H1 (cell line): ENCODE data around the gene GRID1. TPM values are rescaled to one million over a fixed set of nuclear protein-coding genes. Genes with fewer than 3 reads are reported as not detected.

ENCODE experiments used
- CTCF ChIA-PET: fragments of 300-600 bp; sonication (Branson Sonifier 250); formaldehyde crosslinking; loops from one replicate; lab custom pipeline; 2021; ENCODE audit not compliant: partially characterized antibody; lab: Charles Lee
- POLR2A ChIA-PET: fragments of 300-600 bp; sonication (Branson Sonifier 250); formaldehyde crosslinking; loops from one replicate; lab custom pipeline; 2021; ENCODE audit warnings: inconsistent platforms; ENCODE audit not compliant: partially characterized antibody; lab: Charles Lee
- DNase-seq, 2 experiments: peaks; one replicate each; pipeline versions ENCODE4 v3.0.0 to v3.0.0-alpha.2; 2010 to 2022; ENCODE audit warnings: low spot score in 2 of 2, low read depth in 1 of 2, mixed read lengths in 1 of 2
- FAIRE-seq: peaks from 2 replicates; lab custom pipeline; 2011; peaks lifted over from hg19 to GRCh38; lab: Jason Lieb, UNC
- H2AFZ ChIP-seq: 2 replicates; pipeline ENCODE4 v1.8.1; 2012; ENCODE audit warnings: low read length, inconsistent platforms
- H2AK5ac ChIP-seq: 2 replicates; pipeline ENCODE4 v1.6.1; 2013; ENCODE audit warnings: low read depth, low read length
- H2BK120ac ChIP-seq: replicated peaks from 2 replicates; pipeline ENCODE3; 2013; ENCODE audit warnings: low read depth, low read length, inconsistent platforms
- H2BK12ac ChIP-seq: 2 replicates; pipeline ENCODE4 v1.6.1; 2013; ENCODE audit warnings: low read depth, low read length
- H2BK15ac ChIP-seq: 2 replicates; pipeline ENCODE4 v1.6.1; 2013; ENCODE audit warnings: low read length
- H2BK20ac ChIP-seq: 2 replicates; pipeline ENCODE4 v1.6.1; 2013; ENCODE audit warnings: low read length
- H2BK5ac ChIP-seq: 2 replicates; pipeline ENCODE4 v1.6.1; 2013; ENCODE audit warnings: low read depth, low read length
- H3K14ac ChIP-seq: 2 replicates; pipeline ENCODE4 v1.6.1; 2013; ENCODE audit warnings: inconsistent platforms; ENCODE audit not compliant: insufficient read length
- H3K18ac ChIP-seq: 2 replicates; pipeline ENCODE4 v1.6.1; 2013; ENCODE audit warnings: low read length; ENCODE audit errors: extremely low read depth
- H3K23ac ChIP-seq: 2 replicates; pipeline ENCODE4 v1.6.1; 2013; ENCODE audit warnings: inconsistent platforms; ENCODE audit not compliant: insufficient read length
- H3K23me2 ChIP-seq: 2 replicates; pipeline ENCODE4 v1.6.1; 2013; ENCODE audit warnings: low read depth, low read length
- H3K27ac ChIP-seq: 2 replicates; pipeline ENCODE4 v1.6.1; 2011; ENCODE audit warnings: low read depth, low read length, inconsistent platforms
- H3K27me3 ChIP-seq, 4 experiments: replicated peaks in 1 of 4; 1 replicate in 1 of 4; 2 replicates in 3 of 4; pipeline versions ENCODE4 v1.6.1 to v1.8.1; 2011 to 2013; ENCODE audit warnings: low read length in 3 of 4, mild to moderate bottlenecking in 3 of 4, inconsistent platforms in 2 of 4, mixed read lengths in 2 of 4, moderate library complexity in 1 of 4; ENCODE audit not compliant: control insufficient read depth in 3 of 4, insufficient read depth in 3 of 4; ENCODE audit errors: extremely low read depth in 1 of 4
- H3K36me3 ChIP-seq, 4 experiments: 2 replicates each; pipeline versions ENCODE4 v1.6.1 to v1.8.1; 2011 to 2013; ENCODE audit warnings: mild to moderate bottlenecking in 4 of 4, low read length in 3 of 4, moderate library complexity in 2 of 4, control low read depth in 1 of 4, inconsistent platforms in 1 of 4; ENCODE audit not compliant: insufficient read depth in 4 of 4, control insufficient read depth in 2 of 4
- H3K4ac ChIP-seq: replicated peaks from 2 replicates; pipeline ENCODE3; 2013; ENCODE audit warnings: low read length, low read depth, mixed read lengths, inconsistent platforms; ENCODE audit not compliant: insufficient read length
- H3K4me1 ChIP-seq, 4 experiments: replicated peaks in 1 of 4; 1 replicate in 1 of 4; 2 replicates in 3 of 4; pipeline versions ENCODE4 v1.6.1 to v1.8.1; 2011 to 2013; ENCODE audit warnings: low read length in 3 of 4, inconsistent platforms in 2 of 4, mixed read lengths in 1 of 4; ENCODE audit not compliant: insufficient read depth in 4 of 4, control insufficient read depth in 3 of 4
- H3K4me2 ChIP-seq, 2 experiments: 2 replicates each; pipeline versions ENCODE4 v1.6.1 to v1.8.1; 2011 to 2013; ENCODE audit warnings: low read depth in 2 of 2, low read length in 2 of 2, control low read depth in 1 of 2, inconsistent platforms in 1 of 2, mild to moderate bottlenecking in 1 of 2; ENCODE audit not compliant: insufficient read depth in 1 of 2
- H3K4me3 ChIP-seq, 4 experiments: fragments of 200-600, 300-600 bp in 1 of 4; sonication (generic), shearing (Covaris generic), sonication (Bioruptor Twin) in 1 of 4; 2 replicates each; pipeline versions ENCODE4 v1.5.1 to v1.8.1; 2011 to 2016; ENCODE audit warnings: low read length in 4 of 4, low read depth in 3 of 4, control low read depth in 2 of 4, inconsistent platforms in 2 of 4, mild to moderate bottlenecking in 2 of 4, mixed read lengths in 1 of 4, moderate library complexity in 1 of 4; ENCODE audit not compliant: insufficient read depth in 2 of 4; ENCODE audit errors: extremely low read depth in 1 of 4
- H3K56ac ChIP-seq: replicated peaks from 2 replicates; pipeline ENCODE3; 2013; ENCODE audit warnings: low read depth, mild to moderate bottlenecking, mixed read lengths, low read length, inconsistent platforms; ENCODE audit not compliant: insufficient read length
- H3K79me1 ChIP-seq: 2 replicates; pipeline ENCODE4 v1.6.1; 2013; ENCODE audit warnings: low read depth, low read length, control low read depth
- H3K79me2 ChIP-seq, 2 experiments: 2 replicates each; pipeline versions ENCODE4 v1.6.1 to v1.8.1; 2012 to 2013; ENCODE audit warnings: low read length in 2 of 2, mild to moderate bottlenecking in 2 of 2, inconsistent platforms in 1 of 2; ENCODE audit not compliant: insufficient read depth in 2 of 2, control insufficient read depth in 1 of 2
- H3K9ac ChIP-seq, 4 experiments: replicated peaks in 1 of 4; 1 replicate in 1 of 4; 2 replicates in 3 of 4; pipeline versions ENCODE4 v1.6.1 to v1.8.1; 2011 to 2013; ENCODE audit warnings: low read depth in 3 of 4, low read length in 3 of 4, control low read depth in 2 of 4, mild to moderate bottlenecking in 2 of 4, moderate library complexity in 2 of 4, inconsistent platforms in 1 of 4; ENCODE audit errors: extremely low read depth in 1 of 4
- H3K9me3 ChIP-seq, 2 experiments: 2 replicates each; pipeline versions ENCODE4 v1.6.1 to v1.8.1; 2012 to 2013; ENCODE audit warnings: mild to moderate bottlenecking in 2 of 2, moderate library complexity in 2 of 2, control low read depth in 1 of 2, inconsistent platforms in 1 of 2, low read depth in 1 of 2, low read length in 1 of 2, mixed read lengths in 1 of 2; ENCODE audit not compliant: insufficient read depth in 2 of 2
- H4K20me1 ChIP-seq, 2 experiments: replicated peaks in 1 of 2; 2 replicates each; pipeline versions ENCODE3 to v1.8.1; 2011 to 2013; ENCODE audit warnings: inconsistent platforms in 2 of 2, low read length in 2 of 2, mild to moderate bottlenecking in 1 of 2; ENCODE audit not compliant: insufficient read depth in 2 of 2, control insufficient read depth in 1 of 2
- H4K5ac ChIP-seq: 2 replicates; pipeline ENCODE4 v1.6.1; 2013; ENCODE audit warnings: low read length, low read depth, mixed read lengths, inconsistent platforms; ENCODE audit not compliant: insufficient read length
- H4K8ac ChIP-seq: 2 replicates; pipeline ENCODE4 v1.8.0; 2013; ENCODE audit warnings: mild to moderate bottlenecking, moderate library complexity, low read length, inconsistent platforms; ENCODE audit not compliant: insufficient read depth; ENCODE audit errors: extremely low read depth
- H4K91ac ChIP-seq: replicated peaks from 2 replicates; pipeline ENCODE3; 2013; ENCODE audit warnings: low read length, mixed read lengths, inconsistent platforms; ENCODE audit not compliant: insufficient read length
- BCL11A ChIP-seq, 2 experiments: IDR thresholded peaks; one replicate each; pipeline ENCODE4 v1.6.1; 2011; ENCODE audit warnings: low read depth in 2 of 2, low read length in 2 of 2, mild to moderate bottlenecking in 2 of 2
- CHD2 ChIP-seq: IDR thresholded peaks from 2 replicates; pipeline ENCODE4 v1.6.1; 2012; ENCODE audit warnings: low read length, improper control_type of control experiment
- FOSL1 ChIP-seq: IDR thresholded peaks from 2 replicates; pipeline ENCODE4 v1.6.1; 2011; ENCODE audit warnings: mild to moderate bottlenecking, low read depth, low read length, moderate library complexity; ENCODE audit not compliant: insufficient read depth
- HDAC6 ChIP-seq: IDR thresholded peaks from one replicate; pipeline ENCODE4 v1.7.1; 2012; ENCODE audit warnings: low read depth, mild to moderate bottlenecking, inconsistent platforms, low read length, moderate library complexity
- KDM4A ChIP-seq: IDR thresholded peaks from one replicate; pipeline ENCODE4 v1.7.1; 2012; ENCODE audit warnings: low read depth, mild to moderate bottlenecking, moderate library complexity, low read length, inconsistent platforms; ENCODE audit not compliant: severe bottlenecking
- KDM5A ChIP-seq: fragments of 200-600 bp; IDR thresholded peaks from 2 replicates; pipeline ENCODE4 v1.7.1; 2012; ENCODE audit warnings: mild to moderate bottlenecking, low read length, inconsistent platforms, mixed read lengths
- MAFK ChIP-seq: IDR thresholded peaks from 2 replicates; pipeline ENCODE4 v1.6.1; 2012; ENCODE audit warnings: low read depth, mild to moderate bottlenecking, improper control_type of control experiment, low read length
- NANOG ChIP-seq: IDR thresholded peaks from 2 replicates; pipeline ENCODE4 v1.6.1; 2011; ENCODE audit warnings: low read length, low read depth, mild to moderate bottlenecking, inconsistent platforms; ENCODE audit not compliant: insufficient read depth, poor library complexity, severe bottlenecking
- NRF1 ChIP-seq: IDR thresholded peaks from 2 replicates; pipeline ENCODE4 v1.6.1; 2011; ENCODE audit warnings: mild to moderate bottlenecking, low read depth, low read length, improper control_type of control experiment
- POLR2A ChIP-seq, 2 experiments: IDR thresholded peaks; 1 replicate in 1 of 2; 2 replicates in 1 of 2; pipeline ENCODE4 v1.6.1; 2011; ENCODE audit warnings: low read depth in 2 of 2, low read length in 2 of 2, mild to moderate bottlenecking in 2 of 2; ENCODE audit errors: control extremely low read depth in 1 of 2
- RFX5 ChIP-seq: IDR thresholded peaks from 2 replicates; pipeline ENCODE4 v1.6.1; 2011; ENCODE audit warnings: low read depth, low read length, improper control_type of control experiment, borderline replicate concordance
- SP2 ChIP-seq: IDR thresholded peaks from 2 replicates; pipeline ENCODE4 v1.6.1; 2012; ENCODE audit warnings: mild to moderate bottlenecking, low read length, inconsistent platforms
- SRF ChIP-seq: IDR thresholded peaks from 2 replicates; pipeline ENCODE4 v1.6.1; 2011; ENCODE audit warnings: mild to moderate bottlenecking, low read depth, low read length, moderate library complexity
- TCF12 ChIP-seq: IDR thresholded peaks from 2 replicates; pipeline ENCODE4 v1.6.1; 2011; ENCODE audit warnings: low read depth, mild to moderate bottlenecking, low read length
- WGBS, 2 experiments: shearing (Covaris generic) in 1 of 2; methylation state at CpG; one replicate each; pipeline versions ENCODE4 v1.1.6 to v1.1.7; 2013 to 2015; ENCODE audit warnings: low lambda C conversion rate in 2 of 2, mixed read lengths in 2 of 2, inconsistent platforms in 1 of 2, low coverage in 1 of 2, missing lambda C conversion rate in 1 of 2; ENCODE audit not compliant: insufficient replicate concordance in 2 of 2, insufficient coverage in 1 of 2, insufficient read length in 1 of 2; ENCODE audit errors: extremely low coverage in 1 of 2, missing lambda C conversion rate in 1 of 2; 5-methylcytosine and 5-hydroxymethylcytosine counted together
- polyA plus RNA-seq, 7 experiments: library from polyadenylated mRNA; depleted of rRNA in 3 of 7; stranded (reverse) in 5 of 7; unstranded in 2 of 7; fragments of >200 nt in 5 of 7; fragments of 200-250 nt in 2 of 7; gene quantifications; 1 replicate in 5 of 7; 2 replicates in 1 of 7; 4 replicates in 1 of 7; pipeline versions ENCODE4 v1.2.1 to v1.2.3, GENCODE V29; 2011 to 2013; ENCODE audit warnings: missing spikeins in 2 of 7, mixed read lengths in 2 of 7
- total RNA-seq: library from RNA; stranded (reverse); fragmentation: NEBNext Ultra II Directional; extraction: Animal tissue kit (Norgen Biotek cat#: 25700); gene quantifications from 2 replicates; pipeline ENCODE4 v1.2.1, GENCODE V29; 2021
- TF ChIP-seq, protein P1 (sequence below): IDR thresholded peaks from 2 replicates; pipeline ENCODE4 v1.6.1; 2011; ENCODE audit warnings: low read depth, mild to moderate bottlenecking, low read length; ENCODE audit not compliant: insufficient read depth

The GRID1 gene
- total and polyA plus RNA-seq, 2 of the 8 experiments (the other 6 are each of a cell fraction or from before 2014, with no cell fraction given): 0.22 to 0.30 TPM

DNA sequence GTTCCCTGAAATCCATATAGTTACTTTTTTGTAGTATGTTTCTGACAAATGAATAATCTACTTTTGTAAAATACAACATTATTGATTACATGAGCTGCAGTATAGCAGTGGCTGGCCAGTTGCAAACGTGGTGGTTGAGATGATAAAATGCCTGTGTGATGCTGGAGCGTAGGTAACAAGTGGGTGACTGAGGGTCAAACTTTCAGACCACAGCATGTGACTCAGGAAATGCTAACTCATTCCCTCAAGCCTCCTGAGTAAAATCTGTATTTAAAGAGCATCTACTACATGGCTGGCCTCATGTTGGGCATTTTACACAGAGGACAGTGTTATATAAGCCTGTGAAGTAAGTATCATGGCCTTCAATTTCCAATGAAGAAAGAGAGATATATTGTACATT is 585.2 kb downstream of the GRID1 start:
- H3K36me3 ChIP-seq: no peaks in the 10 kb centered on the region; a peak in 1 of 8 replicates
- no peak for FAIRE-seq
- H3K23ac ChIP-seq: no peak overlapping the region
- peaks cover 0 to 3% of the 10 kb centered on the region in 2 experiments for H4K20me1 ChIP-seq
- H3K79me2 ChIP-seq: no peaks in the 10 kb centered on the region
- no peak overlapping the region for H3K56ac ChIP-seq
- ChIA-PET POLR2A (no interaction called here), CTCF (no interaction called here)
- no peak overlapping the region for H3K14ac ChIP-seq
- no peak overlapping the region for H2AFZ ChIP-seq
- no peak overlapping the region for H2BK15ac ChIP-seq
- no peak overlapping the region for H3K4me2 ChIP-seq
- H2BK20ac ChIP-seq: no peak overlapping the region
- no peak overlapping the region for H2AK5ac ChIP-seq
- H3K27ac ChIP-seq: no peak overlapping the region
- no peaks in the 10 kb centered on the region for H3K27me3 ChIP-seq
- no peak overlapping the region for H3K4me3 ChIP-seq
- DNase-seq: no peak
- H3K9me3 ChIP-seq: no peaks in the 10 kb centered on the region
- WGBS, 2 experiments: 92% methylated on average over 2 of the region's 2 CpGs; no CpG with 5 or more reads in 1 of the 2 experiments
- H3K23me2 ChIP-seq: peaks cover 3% of the 10 kb centered on the region; the same call in 1 of the 2 replicates
- H3K4me1 ChIP-seq: no peaks in the 10 kb centered on the region
- no peaks in the 10 kb centered on the region for H3K79me1 ChIP-seq
- no peak overlapping the region for H3K9ac ChIP-seq
- no peak overlapping the region for H3K18ac ChIP-seq
- no peak overlapping the region for H2BK12ac ChIP-seq
- H2BK120ac ChIP-seq: no peak overlapping the region
- H4K5ac ChIP-seq: no peak overlapping the region
- H4K8ac ChIP-seq: no peak overlapping the region
- no peak overlapping the region for H2BK5ac ChIP-seq
- no peak overlapping the region for H3K4ac ChIP-seq
- H4K91ac ChIP-seq: no peak overlapping the region
- no peak for TF ChIP-seq KDM5A
- no peak for TF ChIP-seq CHD2
- TF ChIP-seq FOSL1: no peak
- no peak for TF ChIP-seq HDAC6
- TF ChIP-seq BCL11A (IDR thresholded peaks at IDR 0.05; ENCODE audit: low read depth in 2 of 2, low read length in 2 of 2): no peak
- no peak for TF ChIP-seq POLR2A (IDR thresholded peaks at IDR 0.05; ENCODE audit: control extremely low read depth in 1 of 2, low read depth in 2 of 2, low read length in 2 of 2)
- TF ChIP-seq MAFK: no peak
- TF ChIP-seq TCF12: no peak
- no peak for TF ChIP-seq NANOG
- TF ChIP-seq, protein P1, sequence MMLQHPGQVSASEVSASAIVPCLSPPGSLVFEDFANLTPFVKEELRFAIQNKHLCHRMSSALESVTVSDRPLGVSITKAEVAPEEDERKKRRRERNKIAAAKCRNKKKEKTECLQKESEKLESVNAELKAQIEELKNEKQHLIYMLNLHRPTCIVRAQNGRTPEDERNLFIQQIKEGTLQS: no peak
- TF ChIP-seq KDM4A: no peak
- TF ChIP-seq SP2: no peak
- no peak for TF ChIP-seq SRF
- TF ChIP-seq RFX5: no peak
- no peak for TF ChIP-seq NRF1
